ENCODE measurements around the gene APBA2.
A peak's percentile ranks its signal among the peaks of the same experiment; 100 is the strongest.

APBA2 gene

GRCh38 chr15:28961391-28961790 is 75.6 kb downstream of the APBA2 start:
- no peak for DNase-seq

GRCh38 chr15:28962851-28963710 is 77.3 kb downstream of the APBA2 start:
- DNase-seq = no peak

GRCh38 chr15:28963711-28964081 is 77.9 kb downstream of the APBA2 start:
- DNase-seq = no peak

- DNase-seq = no peak
Measured at GRCh38 chr15:28964098-28964497, 78.3 kb downstream of the APBA2 start.

GRCh38 chr15:28967066-28967465 is 81.3 kb downstream of the APBA2 start:
- DNase-seq = no peak

GRCh38 chr15:28967990-28968389 is 82.2 kb downstream of the APBA2 start:
- no peak for DNase-seq

- no peak for DNase-seq
Measured at GRCh38 chr15:28969511-28970085, 83.8 kb downstream of the APBA2 start.

- no peak for DNase-seq
Measured at GRCh38 chr15:28974142-28974541, 88.4 kb downstream of the APBA2 start.

- DNase-seq = peak; percentile 79
Measured at GRCh38 chr15:28975766-28976179, 90.0 kb downstream of the APBA2 start.

- DNase-seq = no peak
Measured at GRCh38 chr15:28977377-28978010, 91.7 kb downstream of the APBA2 start.

- DNase-seq = no peak
Measured at GRCh38 chr15:28978011-28978378, 92.2 kb downstream of the APBA2 start.

GRCh38 chr15:28978661-28979060 is 92.9 kb downstream of the APBA2 start:
- DNase-seq = no peak

GRCh38 chr15:28979208-28979841 is 93.6 kb downstream of the APBA2 start:
- DNase-seq = no peak

- DNase-seq = no peak
Measured at GRCh38 chr15:28980709-28981350, 95.1 kb downstream of the APBA2 start.

GRCh38 chr15:28981351-28981720 is 95.6 kb downstream of the APBA2 start:
- no peak for DNase-seq

GRCh38 chr15:28981921-28982320 is 96.1 kb downstream of the APBA2 start:
- no peak for DNase-seq

GRCh38 chr15:28982886-28983285 is 97.1 kb downstream of the APBA2 start:
- no peak for DNase-seq

GRCh38 chr15:28983432-28984311 is 97.9 kb downstream of the APBA2 start:
- no peak for DNase-seq

- no peak for DNase-seq
Measured at GRCh38 chr15:28984421-28985315, 98.9 kb downstream of the APBA2 start.

GRCh38 chr15:28985316-28985645 is 99.5 kb downstream of the APBA2 start:
- DNase-seq = no peak

GRCh38 chr15:28985691-28986090 is 99.9 kb downstream of the APBA2 start:
- DNase-seq = no peak

All from stimulated activated CD4-positive, alpha-beta T cell treated with anti-CD3 and anti-CD28 coated beads, Interleukin-15, amount 100 ng/mL, for 24 hours (primary cell).